ENCODE measurements around the gene FAM227B. TPM values are rescaled to one million over a fixed set of nuclear protein-coding genes. Genes with fewer than 3 reads are reported as not detected.

FAM227B gene
- total RNA-seq, 1 donor from 2014 or later = 3.8 TPM

GRCh38 chr15:49427372-49427771, 193.2 kb downstream of the FAM227B start:
- no peak for DNase-seq (ENCODE audit: low spot score)
- no peak for TF ChIP-seq CTCF (IDR thresholded peaks at IDR 0.05; ENCODE audit: unreplicated experiment)
- H3K36me3 Mint-ChIP-seq (ENCODE audit: low read depth, unreplicated experiment) = no peaks in the 10 kb centered on the region
- no peak overlapping the region for H3K27ac Mint-ChIP-seq (ENCODE audit: unreplicated experiment)
- H3K27me3 Mint-ChIP-seq (ENCODE audit: unreplicated experiment) = no peaks in the 10 kb centered on the region
- no peak overlapping the region for H3K4me3 Mint-ChIP-seq (ENCODE audit: unreplicated experiment)
- H3K9me3 Mint-ChIP-seq (ENCODE audit: unreplicated experiment) = no peaks in the 10 kb centered on the region
- H3K4me1 Mint-ChIP-seq (ENCODE audit: unreplicated experiment) = no peaks in the 10 kb centered on the region

GRCh38 chr15:49424954-49425353, 195.7 kb downstream of the FAM227B start:
- Mint-ChIP-seq H3K36me3 (ENCODE audit: low read depth, unreplicated experiment) (no peaks in the 10 kb centered on the region), H3K4me3 (ENCODE audit: unreplicated experiment) (no peak overlapping the region), H3K4me1 (ENCODE audit: unreplicated experiment) (no peaks in the 10 kb centered on the region), H3K9me3 (ENCODE audit: unreplicated experiment) (no peaks in the 10 kb centered on the region), H3K27ac (ENCODE audit: unreplicated experiment) (no peak overlapping the region), H3K27me3 (ENCODE audit: unreplicated experiment) (no peaks in the 10 kb centered on the region)
- no peak for DNase-seq (ENCODE audit: low spot score)
- TF ChIP-seq CTCF (IDR thresholded peaks at IDR 0.05; ENCODE audit: unreplicated experiment) = no peak

GRCh38 chr15:49423901-49424550, 196.6 kb downstream of the FAM227B start:
- no peak overlapping the region for H3K4me3 Mint-ChIP-seq (ENCODE audit: unreplicated experiment)
- no peaks in the 10 kb centered on the region for H3K4me1 Mint-ChIP-seq (ENCODE audit: unreplicated experiment)
- no peak for DNase-seq (ENCODE audit: low spot score)
- no peaks in the 10 kb centered on the region for H3K36me3 Mint-ChIP-seq (ENCODE audit: low read depth, unreplicated experiment)
- H3K27me3 Mint-ChIP-seq (ENCODE audit: unreplicated experiment) = no peaks in the 10 kb centered on the region
- no peaks in the 10 kb centered on the region for H3K9me3 Mint-ChIP-seq (ENCODE audit: unreplicated experiment)
- no peak for TF ChIP-seq CTCF (IDR thresholded peaks at IDR 0.05; ENCODE audit: unreplicated experiment)
- H3K27ac Mint-ChIP-seq (ENCODE audit: unreplicated experiment) = no peak overlapping the region

GRCh38 chr15:49423021-49423420, 197.6 kb downstream of the FAM227B start, which contains the start of gene FGF7:
FGF7 (plus strand) TSS chr15:49423242; CDS start chr15:49424298, 1,056 bp downstream.
- H3K36me3 Mint-ChIP-seq (ENCODE audit: low read depth, unreplicated experiment) = no peaks in the 10 kb centered on the region
- no peaks in the 10 kb centered on the region for H3K27me3 Mint-ChIP-seq (ENCODE audit: unreplicated experiment)
- no peak within 1 kb of the TSS for H3K4me3 Mint-ChIP-seq (ENCODE audit: unreplicated experiment)
- H3K9me3 Mint-ChIP-seq (ENCODE audit: unreplicated experiment) = no peaks in the 10 kb centered on the region
- H3K4me1 Mint-ChIP-seq (ENCODE audit: unreplicated experiment) = no peaks in the 10 kb centered on the region
- DNase-seq (ENCODE audit: low spot score) = no peak
- H3K27ac Mint-ChIP-seq (ENCODE audit: unreplicated experiment) = no peak within 1 kb of the TSS
- no peak for TF ChIP-seq CTCF (IDR thresholded peaks at IDR 0.05; ENCODE audit: unreplicated experiment)

- DNase-seq (ENCODE audit: low spot score) = peak; percentile 25
- H3K4me3 Mint-ChIP-seq (ENCODE audit: unreplicated experiment) = no peak overlapping the region
- no peaks in the 10 kb centered on the region for H3K9me3 Mint-ChIP-seq (ENCODE audit: unreplicated experiment)
- H3K36me3 Mint-ChIP-seq (ENCODE audit: low read depth, unreplicated experiment) = no peaks in the 10 kb centered on the region
- H3K27me3 Mint-ChIP-seq (ENCODE audit: unreplicated experiment) = no peaks in the 10 kb centered on the region
- H3K27ac Mint-ChIP-seq (ENCODE audit: unreplicated experiment) = no peak overlapping the region
- TF ChIP-seq CTCF (IDR thresholded peaks at IDR 0.05; ENCODE audit: unreplicated experiment) = peak; percentile 82
- H3K4me1 Mint-ChIP-seq (ENCODE audit: unreplicated experiment) = no peaks in the 10 kb centered on the region
Observed at GRCh38 chr15:49421991-49422390, 198.6 kb downstream of the FAM227B start.
